Smooth muscle cell (in vitro differentiated cells): Measurements from ENCODE around the gene KAT6B. TPM values are rescaled to one million over a fixed set of nuclear protein-coding genes. Genes with fewer than 3 reads are reported as not detected.

Experiments
- DNase-seq: peaks from one replicate; lab custom pipeline; 2025; ENCODE audit not compliant: unreplicated experiment; lab: John Stamatoyannopoulos, UW
- H2AFZ ChIP-seq: fragments of 200-600 bp; sonication (generic); 2 replicates; pipeline ENCODE4 v1.6.0; 2016; ENCODE audit warnings: antibody characterized with exemption, low read depth, mild to moderate bottlenecking
- H3F3A ChIP-seq: fragments of 200-600 bp; sonication (generic); 2 replicates; pipeline ENCODE4 v1.6.0; 2017; ENCODE audit warnings: antibody characterized with exemption, low read depth
- H3K27ac ChIP-seq: fragments of 200-600 bp; sonication (generic); 2 replicates; pipeline ENCODE4 v1.5.1; 2016; ENCODE audit warnings: low read depth, mild to moderate bottlenecking
- H3K27me3 ChIP-seq: fragments of 200-600 bp; sonication (generic); 2 replicates; pipeline ENCODE4 v1.6.1; 2016; ENCODE audit warnings: low read depth, mild to moderate bottlenecking
- H3K36me3 ChIP-seq: fragments of 200-600 bp; sonication (generic); 2 replicates; pipeline ENCODE4 v1.5.1; 2016; ENCODE audit warnings: low read depth
- H3K4me1 ChIP-seq: fragments of 200-600 bp; sonication (generic); 2 replicates; pipeline ENCODE4 v1.5.1; 2016; ENCODE audit warnings: low read depth
- H3K4me2 ChIP-seq: fragments of 200-600 bp; sonication (generic); 2 replicates; pipeline ENCODE4 v1.6.0; 2016; ENCODE audit warnings: mild to moderate bottlenecking
- H3K4me3 ChIP-seq: fragments of 200-600 bp; sonication (generic); 2 replicates; pipeline ENCODE4 v1.5.1; 2016; ENCODE audit warnings: mild to moderate bottlenecking
- H3K79me2 ChIP-seq: fragments of 200-600 bp; sonication (generic); 2 replicates; pipeline ENCODE4 v1.6.0; 2016; ENCODE audit warnings: low read depth, mild to moderate bottlenecking
- H3K9ac ChIP-seq: fragments of 200-600 bp; sonication (generic); 2 replicates; pipeline ENCODE4 v1.6.0; 2016; ENCODE audit warnings: low read depth
- H3K9me3 ChIP-seq: fragments of 200-600 bp; sonication (generic); replicated peaks from 2 replicates; pipeline ENCODE4 v1.5.1; 2016; ENCODE audit warnings: low read depth
- H4K20me1 ChIP-seq: fragments of 200-600 bp; sonication (generic); 2 replicates; pipeline ENCODE4 v1.6.0; 2016; ENCODE audit warnings: low read depth
- CTCF ChIP-seq: fragments of 200-600 bp; sonication (generic); IDR thresholded peaks from 2 replicates; pipeline ENCODE4 v1.5.1; 2017; ENCODE audit warnings: borderline replicate concordance, mild to moderate bottlenecking, antibody characterized with exemption; ENCODE audit not compliant: insufficient read depth, poor library complexity, severe bottlenecking
- WGBS: methylation state at CpG from one replicate; pipeline ENCODE4 v1.1.7; 2016; ENCODE audit warnings: low lambda C conversion rate; 5-methylcytosine and 5-hydroxymethylcytosine counted together
- polyA plus RNA-seq: library from polyadenylated mRNA; unstranded; fragments of >200 nt; fragmentation: Nextera tagmentation; extraction: Ambion mirVana; gene quantifications from 2 replicates; pipeline ENCODE4 v1.2.1, GENCODE V29; 2016
- total RNA-seq: library from RNA; depleted of rRNA; stranded (reverse); fragments of >200 nt; gene quantifications from 2 replicates; pipeline ENCODE4 v1.2.3, GENCODE V29; 2014

Gene KAT6B
- total and polyA plus RNA-seq, 2 experiments from 2014 or later = 9.0 to 19.8 TPM

- no peak overlapping the region for H3K4me2 ChIP-seq
- H3K27ac ChIP-seq = peak overlapping the region; percentile 30
- no peak overlapping the region for H3K9ac ChIP-seq
- no peaks in the 10 kb centered on the region for H3K9me3 ChIP-seq
- no peak for DNase-seq
- no peak for TF ChIP-seq CTCF
- no peaks in the 10 kb centered on the region for H3K36me3 ChIP-seq
- H3K79me2 ChIP-seq = peaks cover 8% of the 10 kb centered on the region
- H3K27me3 ChIP-seq = no peaks in the 10 kb centered on the region
- H3K4me3 ChIP-seq = no peak overlapping the region
- H4K20me1 ChIP-seq = peaks cover 39% of the 10 kb centered on the region
- peaks cover 10% of the 10 kb centered on the region for H3K4me1 ChIP-seq
- WGBS = 83% methylated on average over 5 of the region's 5 CpGs
- H2AFZ ChIP-seq = no peak overlapping the region
- no peaks in the 10 kb centered on the region for H3F3A ChIP-seq
Measured at GRCh38 chr10:74949034-74949832, 122.8 kb downstream of the KAT6B start.

- DNase-seq = no peak
- Histone ChIP-seq H3K79me2 (peaks cover 8% of the 10 kb centered on the region), H3K27me3 (no peaks in the 10 kb centered on the region), H2AFZ (no peak overlapping the region), H3K9ac (no peak overlapping the region), H3K4me3 (no peak overlapping the region), H3K4me1 (peaks cover 10% of the 10 kb centered on the region), H3F3A (no peaks in the 10 kb centered on the region), H4K20me1 (peaks cover 41% of the 10 kb centered on the region), H3K9me3 (no peaks in the 10 kb centered on the region), H3K36me3 (no peaks in the 10 kb centered on the region), H3K4me2 (peak overlapping the region; percentile 14), H3K27ac (peak overlapping the region; percentile 30)
- no peak for TF ChIP-seq CTCF
- WGBS = 51% methylated on average over 8 of the region's 8 CpGs
Measured at GRCh38 chr10:74949843-74950765, 123.7 kb downstream of the KAT6B start.

GRCh38 chr10:74953214-74953613 lies 126.8 kb downstream of the KAT6B start:
- Histone ChIP-seq H3K9me3 (no peaks in the 10 kb centered on the region), H2AFZ (no peak overlapping the region), H3K4me1 (peaks cover 4% of the 10 kb centered on the region), H3K9ac (no peak overlapping the region), H3K79me2 (no peaks in the 10 kb centered on the region), H3K27me3 (no peaks in the 10 kb centered on the region), H3K36me3 (no peaks in the 10 kb centered on the region), H3K4me3 (no peak overlapping the region), H3K4me2 (no peak overlapping the region), H3K27ac (no peak overlapping the region), H3F3A (no peaks in the 10 kb centered on the region), H4K20me1 (peaks cover 44% of the 10 kb centered on the region)
- no peak for TF ChIP-seq CTCF
- no peak for DNase-seq
- WGBS = 42% methylated on average over 2 of the region's 2 CpGs
